SK-N-SH (cell line): ENCODE measurements around the gene IL16. TPM values are rescaled to one million over a fixed set of nuclear protein-coding genes. Genes with fewer than 3 reads are reported as not detected.

Experiments used
- CTCF ChIA-PET: fragments of 300-600, 350-600 bp; formaldehyde crosslinking; extraction: SDS; loops from one replicate; lab custom pipeline; 2021; lab: Yijun Ruan, JAX
- POLR2A ChIA-PET: fragments of 350-600 bp; sonication (Branson Sonifier 250); formaldehyde crosslinking; extraction: SDS; loops from one replicate; lab custom pipeline; 2020; ENCODE audit warnings: antibody characterized with exemption, inconsistent platforms; lab: Yijun Ruan, JAX
- DNase-seq: peaks from one replicate; pipeline ENCODE4 v3.0.0; 2012
- H2AFZ ChIP-seq: fragments of 200-600 bp; sonication (generic); 2 replicates; pipeline ENCODE4 v1.8.1; 2016; ENCODE audit warnings: antibody characterized with exemption, mild to moderate bottlenecking, low read depth
- H3F3A ChIP-seq: fragments of 200-600 bp; sonication (generic); replicated peaks from 2 replicates; pipeline ENCODE3; 2016; ENCODE audit warnings: antibody characterized with exemption, mild to moderate bottlenecking; ENCODE audit not compliant: insufficient read depth
- H3K27ac ChIP-seq, 2 experiments: fragments of 200-500 bp in 1 of 2; fragments of 200-600 bp in 1 of 2; sonication (Bioruptor generic) in 1 of 2; sonication (generic), shearing (Covaris generic) in 1 of 2; 2 replicates each; pipeline versions ENCODE4 v1.5.1 to v1.6.1; 2014 to 2016; ENCODE audit warnings: low read depth in 2 of 2, inconsistent platforms in 1 of 2, low read length in 1 of 2, mild to moderate bottlenecking in 1 of 2, mixed read lengths in 1 of 2
- H3K27me3 ChIP-seq: fragments of 200-600 bp; sonication (generic), shearing (Covaris generic); 2 replicates; pipeline ENCODE4 v1.6.1; 2016; ENCODE audit warnings: mixed run types; ENCODE audit not compliant: insufficient read depth
- H3K36me3 ChIP-seq, 2 experiments: fragments of 200-500 bp in 1 of 2; fragments of 200-600 bp in 1 of 2; sonication (Bioruptor generic) in 1 of 2; sonication (generic) in 1 of 2; replicated peaks in 1 of 2; 2 replicates each; pipeline versions ENCODE3 to v1.5.1; 2014 to 2016; ENCODE audit warnings: low read length in 1 of 2, mild to moderate bottlenecking in 1 of 2; ENCODE audit not compliant: insufficient read depth in 2 of 2, control insufficient read depth in 1 of 2
- H3K4me1 ChIP-seq, 2 experiments: fragments of 200-500 bp in 1 of 2; fragments of 200-600 bp in 1 of 2; sonication (Bioruptor generic) in 1 of 2; sonication (generic), shearing (Covaris generic) in 1 of 2; 2 replicates each; pipeline versions ENCODE4 v1.5.1 to v1.6.1; 2014 to 2016; ENCODE audit warnings: low read depth in 1 of 2, low read length in 1 of 2, mixed run types in 1 of 2; ENCODE audit not compliant: insufficient read depth in 2 of 2, control insufficient read depth in 1 of 2
- H3K4me2 ChIP-seq: fragments of 200-600 bp; sonication (generic), shearing (Covaris generic); 2 replicates; pipeline ENCODE4 v1.6.1; 2017; ENCODE audit warnings: mixed run types
- H3K4me3 ChIP-seq, 2 experiments: fragments of 200-500 bp in 1 of 2; fragments of 200-600 bp in 1 of 2; sonication (Bioruptor generic) in 1 of 2; sonication (generic), shearing (Covaris generic) in 1 of 2; 2 replicates each; pipeline versions ENCODE4 v1.5.1 to v1.8.1; 2014 to 2016; ENCODE audit warnings: low read depth in 2 of 2, inconsistent platforms in 1 of 2, low read length in 1 of 2, mild to moderate bottlenecking in 1 of 2, mixed read lengths in 1 of 2, moderate library complexity in 1 of 2
- H3K79me2 ChIP-seq: fragments of 200-600 bp; sonication (generic); 2 replicates; pipeline ENCODE4 v1.8.1; 2017; ENCODE audit warnings: mild to moderate bottlenecking; ENCODE audit not compliant: insufficient read depth
- H3K9ac ChIP-seq: fragments of 200-600 bp; sonication (generic); 2 replicates; pipeline ENCODE4 v1.6.1; 2017; ENCODE audit warnings: mixed run types
- H3K9me2 ChIP-seq: fragments of 200-600 bp; sonication (generic); 2 replicates; pipeline ENCODE4 v1.6.1; 2017; ENCODE audit warnings: mixed run types
- H3K9me3 ChIP-seq: fragments of 200-600 bp; sonication (generic); 2 replicates; pipeline ENCODE4 v1.6.1; 2017; ENCODE audit warnings: mixed run types, mild to moderate bottlenecking, moderate library complexity
- H4K20me1 ChIP-seq: fragments of 200-600 bp; sonication (generic); 2 replicates; pipeline ENCODE4 v1.6.1; 2017; ENCODE audit warnings: mild to moderate bottlenecking, mixed run types; ENCODE audit not compliant: insufficient read depth
- CHD2 ChIP-seq: fragments of 150-350 bp; IDR thresholded peaks from 2 replicates; pipeline ENCODE4 v1.6.1; 2018; ENCODE audit warnings: low read length; ENCODE audit not compliant: partially characterized antibody
- ELF1 ChIP-seq: IDR thresholded peaks from 2 replicates; pipeline ENCODE4 v1.4.0; 2012
- EZH2phosphoT487 ChIP-seq: fragments of 200-600 bp; sonication (generic); IDR thresholded peaks from 2 replicates; pipeline ENCODE4 v1.6.1; 2017; ENCODE audit warnings: low read depth, mixed run types, mild to moderate bottlenecking, antibody characterized with exemption, moderate library complexity, borderline replicate concordance
- GATA2 ChIP-seq: sonication (generic); formaldehyde crosslinking; IDR thresholded peaks from 2 replicates; pipeline ENCODE4 v1.5.0; 2020; ENCODE audit warnings: mild to moderate bottlenecking, missing genetic modification reagents
- MEF2A ChIP-seq: IDR thresholded peaks from 2 replicates; pipeline ENCODE4 v1.4.0; 2012; ENCODE audit warnings: low read depth, borderline replicate concordance
- MXI1 ChIP-seq: IDR thresholded peaks from 2 replicates; pipeline ENCODE4 v1.6.1; 2012; ENCODE audit warnings: mild to moderate bottlenecking, low read depth, low read length, improper control_type of control experiment
- NRF1 ChIP-seq: IDR thresholded peaks from 2 replicates; pipeline ENCODE4 v1.6.1; 2012; ENCODE audit warnings: low read depth, mild to moderate bottlenecking, low read length
- POLR2AphosphoS5 ChIP-seq: IDR thresholded peaks from 2 replicates; pipeline ENCODE4 v1.6.1; 2012; ENCODE audit warnings: low read depth, low read length
- RCOR1 ChIP-seq: fragments of 150-350 bp; IDR thresholded peaks from 2 replicates; pipeline ENCODE4 v1.6.1; 2017; ENCODE audit warnings: antibody characterized with exemption, low read length
- RXRA ChIP-seq: IDR thresholded peaks from 2 replicates; pipeline ENCODE4 v1.4.0; 2012; ENCODE audit warnings: low read depth, mild to moderate bottlenecking, borderline replicate concordance
- SIN3A ChIP-seq: IDR thresholded peaks from 2 replicates; pipeline ENCODE4 v1.6.1; 2012; ENCODE audit warnings: low read depth, mild to moderate bottlenecking, low read length, moderate library complexity, borderline replicate concordance
- SMC3 ChIP-seq: IDR thresholded peaks from 2 replicates; pipeline ENCODE4 v1.6.1; 2012; ENCODE audit warnings: low read depth, low read length, improper control_type of control experiment
- TAF1 ChIP-seq: IDR thresholded peaks from 2 replicates; pipeline ENCODE4 v1.6.1; 2012; ENCODE audit warnings: low read depth, mild to moderate bottlenecking, low read length, moderate library complexity, borderline replicate concordance
- TCF12 ChIP-seq: IDR thresholded peaks from 2 replicates; pipeline ENCODE4 v1.4.0; 2012
- YY1 ChIP-seq: IDR thresholded peaks from 2 replicates; pipeline ENCODE4 v1.4.0; 2012; ENCODE audit warnings: low read depth, mild to moderate bottlenecking
- WGBS: methylation state at CpG from one replicate; pipeline ENCODE4 v1.1.6; 2017; ENCODE audit warnings: low lambda C conversion rate; 5-methylcytosine and 5-hydroxymethylcytosine counted together
- polyA plus RNA-seq, 3 experiments: library from polyadenylated mRNA; depleted of rRNA; stranded (reverse); fragments of >200 nt; gene quantifications; 2 replicates each; pipeline ENCODE4 v1.2.3, GENCODE V29; 2012
- TF ChIP-seq, protein P1 (sequence below): IDR thresholded peaks from 2 replicates; pipeline ENCODE4 v1.4.0; 2012; ENCODE audit warnings: low read depth
- TF ChIP-seq, protein P2 (sequence below): fragments of 150-350 bp; IDR thresholded peaks from 2 replicates; pipeline ENCODE4 v1.6.1; 2017; ENCODE audit warnings: antibody characterized with exemption, low read length, low read depth, borderline replicate concordance
- TF ChIP-seq, protein P3 (sequence below): fragments of 200-600 bp; sonication (generic); IDR thresholded peaks from 2 replicates; pipeline ENCODE4 v1.6.1; 2017; ENCODE audit warnings: antibody characterized with exemption, mild to moderate bottlenecking, moderate library complexity

Gene IL16
- polyA plus RNA-seq, 1 of the 3 experiments (the other 2 are of a cell fraction) = not detected

DNA sequence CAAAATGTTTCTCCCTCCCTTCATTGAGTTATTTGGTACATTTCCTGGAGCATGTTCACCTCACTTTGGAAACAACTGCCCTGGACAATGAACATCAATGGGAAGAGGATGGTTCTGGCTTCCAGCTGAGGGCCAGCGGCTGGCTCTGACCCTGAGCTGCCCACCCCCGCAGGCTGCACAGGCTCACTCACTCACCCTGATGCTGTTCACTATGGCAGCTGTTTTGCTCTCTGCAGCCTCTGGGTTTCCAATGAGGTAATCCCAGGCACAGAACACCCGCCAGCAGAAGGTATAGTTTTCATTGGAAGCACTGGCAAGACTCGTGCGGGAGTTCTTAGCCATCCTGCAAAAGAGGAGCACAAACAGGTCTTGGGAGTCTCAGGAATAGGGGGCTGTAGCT is 159.6 kb downstream of the IL16 start:
- H3K4me2 ChIP-seq = no peak overlapping the region
- no peaks in the 10 kb centered on the region for H3F3A ChIP-seq
- POLR2A ChIA-PET = no interaction called here
- no peak for DNase-seq
- H2AFZ ChIP-seq = no peak overlapping the region
- no peaks in the 10 kb centered on the region; the same call in 1 of the 2 replicates for H3K27me3 ChIP-seq
- H3K4me3 ChIP-seq = no peak overlapping the region
- H3K4me1 ChIP-seq = peaks cover 0 to 2% of the 10 kb centered on the region in 2 experiments; a peak in 1 of 4 replicates
- H3K9me3 ChIP-seq = no peaks in the 10 kb centered on the region
- no peak overlapping the region for H3K27ac ChIP-seq
- no peak for TF ChIP-seq GATA2
- TF ChIP-seq ELF1 = no peak
- no peak for TF ChIP-seq CHD2
- TF ChIP-seq TAF1 = no peak
- TF ChIP-seq, protein P1, sequence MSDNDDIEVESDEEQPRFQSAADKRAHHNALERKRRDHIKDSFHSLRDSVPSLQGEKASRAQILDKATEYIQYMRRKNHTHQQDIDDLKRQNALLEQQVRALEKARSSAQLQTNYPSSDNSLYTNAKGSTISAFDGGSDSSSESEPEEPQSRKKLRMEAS = no peak
- TF ChIP-seq YY1 = no peak
- no peak for TF ChIP-seq RCOR1
- no peak for TF ChIP-seq NRF1
- no peak for TF ChIP-seq RXRA
- TF ChIP-seq, protein P2, sequence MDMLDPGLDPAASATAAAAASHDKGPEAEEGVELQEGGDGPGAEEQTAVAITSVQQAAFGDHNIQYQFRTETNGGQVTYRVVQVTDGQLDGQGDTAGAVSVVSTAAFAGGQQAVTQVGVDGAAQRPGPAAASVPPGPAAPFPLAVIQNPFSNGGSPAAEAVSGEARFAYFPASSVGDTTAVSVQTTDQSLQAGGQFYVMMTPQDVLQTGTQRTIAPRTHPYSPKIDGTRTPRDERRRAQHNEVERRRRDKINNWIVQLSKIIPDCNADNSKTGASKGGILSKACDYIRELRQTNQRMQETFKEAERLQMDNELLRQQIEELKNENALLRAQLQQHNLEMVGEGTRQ = no peak
- TF ChIP-seq TCF12 = no peak
- TF ChIP-seq MXI1 = no peak
- TF ChIP-seq SIN3A = no peak
- H3K36me3 ChIP-seq = no peaks in the 10 kb centered on the region
- H4K20me1 ChIP-seq = no peaks in the 10 kb centered on the region
- H3K9me2 ChIP-seq = no peaks in the 10 kb centered on the region
- no peak overlapping the region for H3K9ac ChIP-seq
- CTCF ChIA-PET = interaction anchor here (1.8 to 4.6 kb wide), 2 partner anchors 10 to 90 kb away, joined by 9 to 15 read pairs; no protein-coding TSS in a partner anchor
- no peaks in the 10 kb centered on the region for H3K79me2 ChIP-seq
- 33% methylated on average over 5 of the region's 5 CpGs for WGBS

DNA sequence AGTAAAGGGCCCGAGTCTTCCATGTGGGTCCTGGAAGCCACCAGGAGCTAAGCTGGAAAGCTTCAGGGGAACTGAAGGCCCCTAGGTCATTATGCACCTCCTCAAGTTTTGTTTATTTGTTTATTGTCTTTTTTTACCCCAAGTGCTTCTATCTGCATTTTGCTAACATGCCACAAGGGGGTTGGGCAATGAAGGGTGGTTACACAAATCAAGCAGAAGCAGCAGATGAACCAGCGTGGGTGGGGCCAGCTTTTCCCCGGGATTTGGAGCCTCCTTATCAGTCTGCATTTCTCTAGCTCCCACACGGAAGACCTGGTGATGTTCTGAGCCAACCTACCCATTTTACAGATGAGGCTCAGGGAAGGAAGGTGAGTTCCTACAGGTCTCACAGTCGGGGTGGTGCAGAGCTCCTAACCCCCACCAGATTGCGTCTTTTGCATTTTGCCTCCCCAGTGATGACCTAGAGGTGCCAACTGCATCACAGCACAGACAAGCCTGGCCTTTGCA is 160.6 kb downstream of the IL16 start:
- no peaks in the 10 kb centered on the region for H3K9me2 ChIP-seq
- H3K79me2 ChIP-seq = no peaks in the 10 kb centered on the region
- no peaks in the 10 kb centered on the region for H3F3A ChIP-seq
- no peak for TF ChIP-seq MEF2A
- no peak for TF ChIP-seq EZH2phosphoT487
- TF ChIP-seq, protein P3, sequence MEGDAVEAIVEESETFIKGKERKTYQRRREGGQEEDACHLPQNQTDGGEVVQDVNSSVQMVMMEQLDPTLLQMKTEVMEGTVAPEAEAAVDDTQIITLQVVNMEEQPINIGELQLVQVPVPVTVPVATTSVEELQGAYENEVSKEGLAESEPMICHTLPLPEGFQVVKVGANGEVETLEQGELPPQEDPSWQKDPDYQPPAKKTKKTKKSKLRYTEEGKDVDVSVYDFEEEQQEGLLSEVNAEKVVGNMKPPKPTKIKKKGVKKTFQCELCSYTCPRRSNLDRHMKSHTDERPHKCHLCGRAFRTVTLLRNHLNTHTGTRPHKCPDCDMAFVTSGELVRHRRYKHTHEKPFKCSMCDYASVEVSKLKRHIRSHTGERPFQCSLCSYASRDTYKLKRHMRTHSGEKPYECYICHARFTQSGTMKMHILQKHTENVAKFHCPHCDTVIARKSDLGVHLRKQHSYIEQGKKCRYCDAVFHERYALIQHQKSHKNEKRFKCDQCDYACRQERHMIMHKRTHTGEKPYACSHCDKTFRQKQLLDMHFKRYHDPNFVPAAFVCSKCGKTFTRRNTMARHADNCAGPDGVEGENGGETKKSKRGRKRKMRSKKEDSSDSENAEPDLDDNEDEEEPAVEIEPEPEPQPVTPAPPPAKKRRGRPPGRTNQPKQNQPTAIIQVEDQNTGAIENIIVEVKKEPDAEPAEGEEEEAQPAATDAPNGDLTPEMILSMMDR = no peak
- TF ChIP-seq, protein P1 = no peak
- no peak for TF ChIP-seq POLR2AphosphoS5
- TF ChIP-seq SMC3 = no peak
- TF ChIP-seq, protein P2 = no peak
- H3K4me1 ChIP-seq = peaks cover 0 to 2% of the 10 kb centered on the region in 2 experiments; a peak in 1 of 4 replicates
- H3K27me3 ChIP-seq = no peaks in the 10 kb centered on the region
- H3K36me3 ChIP-seq = no peaks in the 10 kb centered on the region
- 23% methylated on average over 6 of the region's 6 CpGs for WGBS
- POLR2A ChIA-PET = no interaction called here
- H3K9me3 ChIP-seq = no peaks in the 10 kb centered on the region
- H2AFZ ChIP-seq = no peak overlapping the region
- DNase-seq = no peak
- H3K9ac ChIP-seq = no peak overlapping the region
- H4K20me1 ChIP-seq = no peaks in the 10 kb centered on the region
- CTCF ChIA-PET = interaction anchor here (1.4 to 4.6 kb wide), 3 partner anchors 9 to 91 kb away, joined by 3 to 15 read pairs (median 9); no protein-coding TSS in a partner anchor
- H3K4me3 ChIP-seq = no peak overlapping the region
- no peak overlapping the region for H3K4me2 ChIP-seq
- no peak overlapping the region for H3K27ac ChIP-seq
